A549 (cell line): ENCODE measurements around the gene UBXN10. TPM values are rescaled to one million over a fixed set of nuclear protein-coding genes. Genes with fewer than 3 reads are reported as not detected.

Source experiments
- ATAC-seq, 2 experiments: fragments of 200-7000 bp in 1 of 2; fragments of >200 bp in 1 of 2; cut with Nextera tagmentation in 1 of 2; cut with Tn5 transposase in 1 of 2; 3 replicates each; pipeline versions ENCODE4 v1.8.0 to v1.9.1; 2018 to 2020; ENCODE audit warnings: mild to moderate bottlenecking in 1 of 2, moderate library complexity in 1 of 2
- CTCF ChIA-PET: fragments of 300-600 bp; sonication (Branson Sonifier 250); formaldehyde crosslinking; extraction: SDS; loops from one replicate; lab custom pipeline; 2021; ENCODE audit warnings: antibody characterized with exemption, inconsistent platforms; lab: Yijun Ruan, JAX
- POLR2A ChIA-PET: fragments of 350-600 bp; formaldehyde crosslinking; extraction: SDS; loops from one replicate; lab custom pipeline; 2021; ENCODE audit warnings: antibody characterized with exemption, inconsistent platforms; lab: Yijun Ruan, JAX
- DNase-seq, 2 experiments: peaks; one replicate each; pipeline versions ENCODE4 v3.0.0 to v3.0.0-alpha.2; 2011 to 2016; ENCODE audit warnings: low read depth in 1 of 2, low spot score in 1 of 2
- FAIRE-seq: peaks from 2 replicates; lab custom pipeline; 2011; peaks lifted over from hg19 to GRCh38; lab: Jason Lieb, UNC
- H3K27ac ChIP-seq, 2 experiments: fragments of >200 bp; sonication (Bioruptor Twin); formaldehyde crosslinking; 3 replicates each; pipeline ENCODE4 v1.5.1; 2016 to 2017
- H3K4me1 ChIP-seq: fragments of >200 bp; sonication (Bioruptor Twin); formaldehyde crosslinking; 3 replicates; pipeline ENCODE4 v1.6.1; 2016
- H3K4me2 ChIP-seq: fragments of >200 bp; sonication (Bioruptor Twin); formaldehyde crosslinking; 3 replicates; pipeline ENCODE4 v1.6.1; 2016
- H3K4me3 ChIP-seq: fragments of >200 bp; sonication (Bioruptor Twin); formaldehyde crosslinking; 3 replicates; pipeline ENCODE4 v1.5.1; 2016
- H3K9me3 ChIP-seq: fragments of >200 bp; sonication (Bioruptor Twin); formaldehyde crosslinking; 3 replicates; pipeline ENCODE4 v1.6.1; 2016
- BCL3 ChIP-seq: fragments of >200 bp; sonication (Bioruptor Twin); formaldehyde crosslinking; IDR thresholded peaks from 3 replicates; pipeline ENCODE4 v1.6.1; 2016
- CBX2 ChIP-seq: fragments of 200-600 bp; sonication (generic); IDR thresholded peaks from 2 replicates; pipeline ENCODE4 v1.6.1; 2016; ENCODE audit warnings: low read depth, mild to moderate bottlenecking, borderline replicate concordance
- CHD2 ChIP-seq: fragments of 150-350 bp; IDR thresholded peaks from 2 replicates; pipeline ENCODE4 v1.6.1; 2014; ENCODE audit warnings: low read length; ENCODE audit not compliant: partially characterized antibody
- CTCF ChIP-seq: fragments of >200 bp; sonication (Bioruptor Twin); formaldehyde crosslinking; IDR thresholded peaks from 3 replicates; pipeline ENCODE4 v1.5.1; 2016
- EHMT2 ChIP-seq: fragments of 200-600 bp; sonication (generic); IDR thresholded peaks from 2 replicates; pipeline ENCODE4 v1.6.1; 2016; ENCODE audit warnings: antibody characterized with exemption, low read depth, mild to moderate bottlenecking, moderate library complexity
- EP300 ChIP-seq, 2 experiments: fragments of >200 bp; sonication (Bioruptor Twin); formaldehyde crosslinking; IDR thresholded peaks; 2 replicates in 1 of 2; 3 replicates in 1 of 2; pipeline ENCODE4 v1.6.1; 2016 to 2017
- HES2 ChIP-seq: fragments of >200 bp; sonication (Bioruptor Twin); formaldehyde crosslinking; IDR thresholded peaks from 2 replicates; pipeline ENCODE4 v1.6.1; 2016
- JUN ChIP-seq, 2 experiments: fragments of >200 bp; sonication (Bioruptor Twin); formaldehyde crosslinking; IDR thresholded peaks; 2 replicates in 1 of 2; 3 replicates in 1 of 2; pipeline ENCODE4 v1.6.1; 2016 to 2017
- JUNB ChIP-seq: fragments of >200 bp; sonication (Bioruptor Twin); formaldehyde crosslinking; IDR thresholded peaks from 2 replicates; pipeline ENCODE4 v1.6.1; 2016
- KDM5A ChIP-seq: fragments of 200-600 bp; sonication (generic); IDR thresholded peaks from 2 replicates; pipeline ENCODE4 v1.6.1; 2016; ENCODE audit warnings: antibody characterized with exemption, mild to moderate bottlenecking
- MAX ChIP-seq: IDR thresholded peaks from 2 replicates; pipeline ENCODE4 v1.6.1; 2012
- PBX3 ChIP-seq: IDR thresholded peaks from 2 replicates; pipeline ENCODE4 v1.6.1; 2012
- POLR2A ChIP-seq: IDR thresholded peaks from 2 replicates; pipeline ENCODE4 v1.6.1; 2012; ENCODE audit warnings: mild to moderate bottlenecking, low read length
- RARB ChIP-seq: fragments of 250-450 bp; sonication (Bioruptor Pico); IDR thresholded peaks from 2 replicates; pipeline ENCODE4 v1.8.0; 2021; ENCODE audit warnings: mild to moderate bottlenecking, moderate library complexity
- RNF2 ChIP-seq: fragments of 200-600 bp; sonication (generic); IDR thresholded peaks from 2 replicates; pipeline ENCODE4 v1.6.1; 2016; ENCODE audit warnings: low read depth, mild to moderate bottlenecking, antibody characterized with exemption, moderate library complexity, borderline replicate concordance
- SMC3 ChIP-seq: fragments of >200 bp; sonication (Bioruptor Twin); formaldehyde crosslinking; IDR thresholded peaks from 3 replicates; pipeline ENCODE4 v1.6.1; 2018; ENCODE audit warnings: inconsistent platforms
- TP53 ChIP-seq: fragments of 250-450 bp; sonication (Bioruptor Pico); IDR thresholded peaks from 2 replicates; pipeline ENCODE4 v1.5.0; 2021; ENCODE audit warnings: mild to moderate bottlenecking, moderate library complexity
- USF2 ChIP-seq: fragments of 450-650 bp; IDR thresholded peaks from 2 replicates; pipeline ENCODE4 v1.6.1; 2014; ENCODE audit warnings: antibody characterized with exemption
- ZNF302 ChIP-seq: fragments of 250-450 bp; sonication (Bioruptor Pico); IDR thresholded peaks from 2 replicates; pipeline ENCODE4 v1.9.0; 2021; ENCODE audit warnings: inconsistent platforms, mild to moderate bottlenecking, moderate library complexity
- WGBS: methylation state at CpG from one replicate; pipeline ENCODE4 v1.1.6; 2017; ENCODE audit errors: missing lambda C conversion rate; 5-methylcytosine and 5-hydroxymethylcytosine counted together
- polyA plus RNA-seq, 4 experiments: library from polyadenylated mRNA; depleted of rRNA in 3 of 4; stranded (reverse); fragments of >200 nt; fragmentation: RNase III in 1 of 4; extraction: RNeasy Plus Mini Kit Qiagen cat#74134 plus additional on column Dnase treatment in 1 of 4; gene quantifications; 2 replicates in 3 of 4; 3 replicates in 1 of 4; pipeline ENCODE4 v1.2.3, GENCODE V29; 2011 to 2017

The UBXN10 gene
- polyA plus RNA-seq, 2 of the 4 experiments (the other 2 are of a cell fraction), result not detected

DNA sequence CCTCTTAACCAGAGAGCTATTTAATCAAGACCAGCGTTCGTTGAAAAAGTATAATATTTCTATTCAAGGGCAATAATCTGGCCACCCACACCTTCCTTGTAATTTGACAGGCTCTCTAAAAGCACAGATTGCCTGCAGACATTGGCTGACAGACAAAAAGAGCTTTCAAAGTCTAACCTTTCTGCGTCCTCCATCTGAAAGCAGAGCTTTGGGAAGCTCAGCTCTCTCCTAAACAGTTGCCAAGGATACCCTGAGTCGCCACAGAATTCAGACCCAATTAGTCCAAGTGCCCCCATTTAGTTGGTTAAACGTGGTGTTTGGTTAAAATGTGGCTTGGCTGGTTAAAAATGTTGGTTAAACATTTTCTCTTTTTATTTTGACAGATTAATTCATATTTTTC lies 34.1 kb downstream of the UBXN10 start:
- no peak for FAIRE-seq
- 68% methylated on average over 5 of the region's 5 CpGs for WGBS
- no peak for DNase-seq
- Histone ChIP-seq H3K4me1 (no peaks in the 10 kb centered on the region), H3K9me3 (no peaks in the 10 kb centered on the region; the same call in 2 of the 3 replicates), H3K4me3 (no peak overlapping the region), H3K4me2 (no peak overlapping the region), H3K27ac (no peak overlapping the region)
- CTCF ChIA-PET, result interaction anchor here (0.7 to 3.0 kb wide), 5 partner anchors 8 to 274 kb away, joined by 3 to 10 read pairs (median 3); no protein-coding TSS in a partner anchor
- no peak for ATAC-seq
- POLR2A ChIA-PET, result interaction anchor here (0.5 kb wide), 1 partner anchor 266 kb away, joined by 3 read pairs; the partner anchor contains the start of gene CAMK2N1
- TF ChIP-seq PBX3 (no peak), EHMT2 (no peak), JUN (IDR thresholded peaks at IDR 0.05) (no peak), EP300 (IDR thresholded peaks at IDR 0.05) (no peak), ZNF302 (no peak), CHD2 (no peak), CTCF (no peak), BCL3 (no peak)

GRCh38 chr1:20223106-20223505 lies 37.2 kb downstream of the UBXN10 start:
- H3K4me1 ChIP-seq, result no peaks in the 10 kb centered on the region
- TF ChIP-seq HES2, result no peak
- no peak for TF ChIP-seq RNF2
- TF ChIP-seq SMC3, result no peak
- TF ChIP-seq RARB (CRISPR knock-in tag), result no peak
- no peak for TF ChIP-seq POLR2A
- no peak for TF ChIP-seq KDM5A
- no peak for TF ChIP-seq MAX
- no peak for TF ChIP-seq CBX2
- TF ChIP-seq USF2, result no peak
- no peak for TF ChIP-seq JUNB
- TF ChIP-seq TP53 (CRISPR knock-in tag), result no peak
- TF ChIP-seq, all 56 proteins: peak for 0
- H3K27ac ChIP-seq, result no peak overlapping the region
- ChIA-PET POLR2A (no interaction called here), CTCF (interaction anchor here (0.9 to 6.7 kb wide), 3 partner anchors 10 to 271 kb away, joined by 3 to 32 read pairs (median 5); no protein-coding TSS in a partner anchor)
- DNase-seq, result no peak
- no peak overlapping the region for H3K4me3 ChIP-seq
- no peak overlapping the region for H3K4me2 ChIP-seq
- no peak for ATAC-seq
- no peak for FAIRE-seq
- WGBS, result 95% methylated on average over 2 of the region's 2 CpGs
- H3K9me3 ChIP-seq, result no peaks in the 10 kb centered on the region
